HepG2 (cell line): ENCODE measurements around the gene RIPOR3. TPM values are rescaled to one million over a fixed set of nuclear protein-coding genes. Genes with fewer than 3 reads are reported as not detected.
A peak's percentile ranks its signal among the peaks of the same experiment; 100 is the strongest.

ENCODE experiments used
- ARID3A ChIP-seq: IDR thresholded peaks from 2 replicates; pipeline ENCODE4 v1.6.1; 2012; ENCODE audit warnings: low read depth, low read length, improper control_type of control experiment
- ARNT2 ChIP-seq: sonication (generic); formaldehyde crosslinking; IDR thresholded peaks from 2 replicates; pipeline ENCODE4 v1.8.0; 2022; ENCODE audit warnings: mild to moderate bottlenecking, low read depth, missing genetic modification reagents, moderate library complexity
- BRCA1 ChIP-seq: sonication (generic); formaldehyde crosslinking; IDR thresholded peaks from 2 replicates; pipeline ENCODE4 v1.4.0; 2020; ENCODE audit warnings: missing genetic modification reagents
- CEBPG ChIP-seq: IDR thresholded peaks from 2 replicates; pipeline ENCODE4 v1.6.1; 2016
- EP300 ChIP-seq, 3 experiments: sonication (generic) in 1 of 3; formaldehyde crosslinking in 1 of 3; IDR thresholded peaks; 2 replicates each; pipeline versions ENCODE4 v1.5.1 to v1.6.1; 2011 to 2020; ENCODE audit warnings: low read depth in 2 of 3, low read length in 2 of 3, borderline replicate concordance in 1 of 3, improper control_type of control experiment in 1 of 3, mild to moderate bottlenecking in 1 of 3, missing genetic modification reagents in 1 of 3, moderate library complexity in 1 of 3
- KAT8 ChIP-seq: IDR thresholded peaks from 2 replicates; pipeline ENCODE4 v1.6.1; 2016; ENCODE audit warnings: missing genetic modification reagents, missing compliant biosample characterization
- MED8 ChIP-seq: sonication (generic); formaldehyde crosslinking; IDR thresholded peaks from 2 replicates; pipeline ENCODE4 v1.8.1; 2023; ENCODE audit warnings: mild to moderate bottlenecking, missing genetic modification reagents; ENCODE audit not compliant: insufficient replicate concordance
- NAIF1 ChIP-seq: sonication (generic); formaldehyde crosslinking; IDR thresholded peaks from 2 replicates; pipeline ENCODE4 v1.5.0; 2020; ENCODE audit warnings: mild to moderate bottlenecking, missing genetic modification reagents, borderline replicate concordance
- PAXIP1 ChIP-seq: sonication (generic); formaldehyde crosslinking; conservative IDR thresholded peaks from 2 replicates; pipeline ENCODE4 v1.4.0; 2020; ENCODE audit warnings: mild to moderate bottlenecking, missing genetic modification reagents, moderate library complexity
- TAF1 ChIP-seq: sonication (generic); formaldehyde crosslinking; IDR thresholded peaks from 2 replicates; pipeline ENCODE4 v1.4.0; 2020; ENCODE audit warnings: missing genetic modification reagents
- THAP7 ChIP-seq: sonication (generic); formaldehyde crosslinking; IDR thresholded peaks from 2 replicates; pipeline ENCODE4 v1.8.1; 2023; ENCODE audit warnings: mild to moderate bottlenecking, missing genetic modification reagents
- ZBTB14 ChIP-seq: sonication (generic); formaldehyde crosslinking; IDR thresholded peaks from 2 replicates; pipeline ENCODE4 v1.4.0; 2020; ENCODE audit warnings: missing genetic modification reagents
- ZHX1 ChIP-seq: sonication (generic); formaldehyde crosslinking; IDR thresholded peaks from 2 replicates; pipeline ENCODE4 v1.8.1; 2022; ENCODE audit warnings: low read depth, mild to moderate bottlenecking, missing genetic modification reagents
- ZKSCAN5 ChIP-seq: sonication (generic); formaldehyde crosslinking; IDR thresholded peaks from 2 replicates; pipeline ENCODE4 v1.5.1; 2020; ENCODE audit warnings: mild to moderate bottlenecking, missing genetic modification reagents
- ZNF18 ChIP-seq: sonication (generic); formaldehyde crosslinking; IDR thresholded peaks from 2 replicates; pipeline ENCODE4 v1.8.0; 2022; ENCODE audit warnings: mild to moderate bottlenecking, missing genetic modification reagents; ENCODE audit not compliant: insufficient replicate concordance
- polyA plus RNA-seq, 8 experiments: library from polyadenylated mRNA; depleted of rRNA in 3 of 8; stranded (reverse) in 7 of 8; unstranded in 1 of 8; fragments of >200 nt; fragmentation: Illumina TruSeq in 4 of 8; extraction: Trizol in 4 of 8; gene quantifications; 2 replicates each; pipeline versions ENCODE4 v1.2.1 to v1.2.3, GENCODE V29; 2011 to 2016; ENCODE audit warnings: low read depth in 4 of 8, missing spikeins in 1 of 8, mixed read lengths in 1 of 8; ENCODE audit not compliant: insufficient read depth in 1 of 8
- total RNA-seq, 5 experiments: library from RNA; depleted of rRNA; stranded (reverse); fragments of >200 nt; fragmentation: Illumina TruSeq; extraction: Trizol; gene quantifications; 2 replicates each; pipeline ENCODE4 v1.2.3, GENCODE V29; 2016; ENCODE audit warnings: low read depth in 1 of 5

Gene RIPOR3
- total and polyA plus RNA-seq, 2 of the 13 experiments (the other 11 are each of a cell fraction or from before 2014, with no cell fraction given): 0.18 TPM; not detected in 1

GRCh38 chr20:50727792-50728485 lies 36.6 kb upstream of the RIPOR3 start (continued):
- no peak for TF ChIP-seq ZBTB14
- 0 out of 4 replicates have a peak, but pooled peaks have one; percentile 4 to 28 for TF ChIP-seq EP300 (IDR thresholded peaks at IDR 0.05; ENCODE audit: low read depth in 2 of 2, low read length in 2 of 2)
- TF ChIP-seq EP300 (CRISPR knock-in tag; IDR thresholded peaks at IDR 0.05; ENCODE audit: borderline replicate concordance): 0 out of 2 replicates have a peak, but pooled peaks have one; percentile 26
- TF ChIP-seq CEBPG (CRISPR knock-in tag): peak; percentile 86
- TF ChIP-seq ARNT2 (CRISPR knock-in tag): 0 out of 2 replicates have a peak, but pooled peaks have one; percentile 44
- TF ChIP-seq ZNF18: no peak
- TF ChIP-seq ZHX1 (CRISPR knock-in tag): no peak
- TF ChIP-seq KAT8 (CRISPR knock-in tag): peak; percentile 13; the same call in 1 of the 2 replicates
- TF ChIP-seq BRCA1 (CRISPR knock-in tag): 0 out of 2 replicates have a peak, but pooled peaks have one; percentile 18
- TF ChIP-seq NAIF1 (CRISPR knock-in tag): no peak
- no peak for TF ChIP-seq ZKSCAN5
- TF ChIP-seq ARID3A: peak; percentile 84
- no peak for TF ChIP-seq MED8 (CRISPR knock-in tag)
- peak; percentile 16; the same call in 1 of the 2 replicates for TF ChIP-seq TAF1
- 0 out of 2 replicates have a peak, but pooled peaks have one; percentile 47 for TF ChIP-seq PAXIP1
- no peak for TF ChIP-seq THAP7 (CRISPR knock-in tag)
